HG02798 (cell line): ENCODE results near the gene L1TD1.
"Not testable (repeated sequence)": the region's sequence is repeated elsewhere in the genome, so short reads cannot be mapped to it uniquely, and the experiment has no call there.

Experiments used
- ATAC-seq: cut with Tn5 transposase; IDR thresholded peaks from one replicate; pipeline ENCODE4 v1.9.1; 2021; ENCODE audit warnings: mild to moderate bottlenecking; ENCODE audit not compliant: unreplicated experiment, poor library complexity

Gene L1TD1

GRCh38 chr1:62198069-62198780 lies 3.6 kb downstream of the L1TD1 start:
- ATAC-seq, result no peak

GRCh38 chr1:62198781-62199125 lies 4.1 kb downstream of the L1TD1 start:
- ATAC-seq, result no peak

GRCh38 chr1:62207187-62207586 lies 12.5 kb downstream of the L1TD1 start:
- no peak for ATAC-seq

GRCh38 chr1:62208087-62208486 lies 13.4 kb downstream of the L1TD1 start:
- no peak for ATAC-seq

- ATAC-seq, result no peak
These were observed 14.3 kb downstream of the L1TD1 start for GRCh38 chr1:62208970-62209369.

- no peak for ATAC-seq
These were observed 15.4 kb downstream of the L1TD1 start for GRCh38 chr1:62209931-62210595.

- no peak for ATAC-seq
These were observed 16.3 kb downstream of the L1TD1 start for GRCh38 chr1:62210960-62211359.

- no peak for ATAC-seq
These were observed 17.8 kb downstream of the L1TD1 start for GRCh38 chr1:62212411-62212810.

- ATAC-seq, result no peak
These were observed 18.6 kb downstream of the L1TD1 start for GRCh38 chr1:62213075-62213914.

- ATAC-seq, result no peak
These were observed 24.0 kb downstream of the L1TD1 start for GRCh38 chr1:62218604-62219003.

GRCh38 chr1:62220456-62220855 lies 25.8 kb downstream of the L1TD1 start:
- ATAC-seq, result not testable (repeated sequence)

- no peak for ATAC-seq
These were observed 26.5 kb downstream of the L1TD1 start for GRCh38 chr1:62221171-62221570.

- ATAC-seq, result no peak
These were observed 27.7 kb downstream of the L1TD1 start for GRCh38 chr1:62222321-62222720.

GRCh38 chr1:62224182-62224581 lies 29.5 kb downstream of the L1TD1 start:
- no peak for ATAC-seq

- no peak for ATAC-seq
These were observed 32.8 kb downstream of the L1TD1 start for GRCh38 chr1:62227496-62227895.

GRCh38 chr1:62228136-62228882 lies 33.7 kb downstream of the L1TD1 start:
- ATAC-seq, result no peak

GRCh38 chr1:62228883-62229187 lies 34.2 kb downstream of the L1TD1 start:
- no peak for ATAC-seq

- no peak for ATAC-seq
These were observed 34.8 kb downstream of the L1TD1 start for GRCh38 chr1:62229468-62229867.

- ATAC-seq, result no peak
These were observed 35.3 kb downstream of the L1TD1 start for GRCh38 chr1:62229932-62230331.

GRCh38 chr1:62230718-62231117 lies 36.1 kb downstream of the L1TD1 start:
- no peak for ATAC-seq

- ATAC-seq, result no peak
These were observed 38.2 kb downstream of the L1TD1 start for GRCh38 chr1:62232871-62233278.
